CD4-positive, alpha-beta T cell treated with Interferon gamma for 1 hour (primary cell): Measurements from ENCODE around the gene GIMAP7.
"Not testable (repeated sequence)": the region's sequence is repeated elsewhere in the genome, so short reads cannot be mapped to it uniquely, and the experiment has no call there.

Experiments
- DNase-seq: peaks from one replicate; pipeline ENCODE4 v3.0.0-alpha.2; 2020

GIMAP7 gene

GRCh38 chr7:150514748-150515222 is at the start of gene GIMAP7:
GIMAP7 (plus strand) TSS chr7:150514872; CDS start chr7:150519975, 5,103 bp downstream.
- peak; percentile 61 for DNase-seq

DNA sequence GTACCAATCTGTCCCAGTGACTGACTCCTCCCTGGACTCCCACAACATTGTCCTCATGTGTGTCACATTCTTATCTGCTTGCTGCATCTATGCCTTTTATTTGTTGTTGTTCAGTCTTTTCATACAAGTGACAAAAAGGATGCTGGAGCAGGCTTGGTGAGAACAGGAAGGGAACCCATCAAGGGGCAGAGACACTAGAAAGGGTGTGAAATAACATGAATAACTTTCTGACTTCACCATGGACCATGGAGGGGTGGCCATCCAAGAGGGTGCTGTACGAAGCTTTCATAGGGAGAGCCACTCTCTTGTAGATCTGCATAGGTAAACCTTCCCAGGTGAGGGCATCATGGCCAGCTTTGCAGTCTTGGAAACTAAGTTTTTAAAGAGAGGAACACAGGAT is 49.7 kb upstream of the GIMAP7 start:
- no peak for DNase-seq

DNA sequence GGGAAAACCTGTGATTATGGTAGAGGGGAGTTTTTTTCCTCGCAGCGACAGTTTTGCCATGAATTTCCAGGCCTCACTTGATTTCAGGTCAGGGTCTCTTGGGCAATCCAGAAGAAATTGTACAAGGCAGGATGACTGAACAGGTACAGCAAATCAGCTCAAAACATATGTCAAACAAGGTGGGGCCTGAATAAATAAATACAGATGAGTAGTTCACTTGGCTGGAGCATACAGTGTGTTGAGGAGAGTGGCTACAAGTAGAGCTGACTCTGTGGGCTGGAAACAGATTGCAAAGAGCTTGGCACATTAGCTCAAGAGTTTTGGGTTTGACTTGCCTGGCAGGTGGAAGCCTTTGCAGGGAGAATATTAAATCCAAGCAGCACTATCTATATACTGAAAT is 49.3 kb upstream of the GIMAP7 start:
- DNase-seq: no peak

- DNase-seq: no peak
These were observed 48.2 kb upstream of the GIMAP7 start for GRCh38 chr7:150466477-150466876.

- DNase-seq: no peak
These were observed 46.4 kb upstream of the GIMAP7 start for GRCh38 chr7:150468241-150468640.

DNA sequence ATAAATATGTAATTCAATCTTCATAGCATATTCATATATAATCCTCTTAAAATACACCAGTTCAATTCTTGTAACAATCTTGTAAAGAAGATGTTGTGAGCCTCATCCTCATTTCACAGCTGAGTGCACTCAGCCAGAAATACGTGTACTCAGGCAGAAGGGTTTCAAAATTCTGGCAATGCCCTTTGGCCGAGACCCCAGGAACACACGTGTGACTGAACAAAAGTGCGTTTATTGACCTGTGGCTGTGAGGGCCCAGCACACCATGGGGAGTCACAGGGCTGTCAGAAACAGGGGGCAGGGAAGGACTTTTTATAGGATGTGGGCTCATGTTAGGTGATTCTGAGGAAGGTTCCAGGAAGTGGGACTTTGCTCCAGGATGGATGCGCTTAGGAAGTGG is 42.8 kb upstream of the GIMAP7 start:
- no peak for DNase-seq

GRCh38 chr7:150473902-150474301 is 40.8 kb upstream of the GIMAP7 start:
- DNase-seq: no peak

DNA sequence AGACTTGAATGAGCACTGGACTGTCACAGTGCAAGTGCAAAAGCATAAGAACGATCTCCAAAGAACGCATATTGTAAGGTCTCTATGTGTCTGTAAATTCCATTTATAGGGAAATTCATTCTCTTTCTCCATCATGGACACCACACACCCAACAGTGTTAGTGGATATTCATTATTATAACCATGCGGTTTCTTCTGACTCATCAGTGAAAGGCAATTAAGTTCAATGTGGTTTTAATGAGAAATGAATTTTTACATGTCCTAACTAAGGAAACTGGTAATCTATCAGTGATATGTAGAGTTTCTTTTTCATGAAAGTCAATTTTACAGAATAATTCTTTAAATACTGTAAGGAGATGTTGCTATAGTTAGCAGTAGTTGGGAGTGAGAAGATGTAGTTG is 38.4 kb upstream of the GIMAP7 start:
- no peak for DNase-seq

GRCh38 chr7:150476819-150477631 is 37.6 kb upstream of the GIMAP7 start:
- no peak for DNase-seq

GRCh38 chr7:150479023-150479716 is 35.5 kb upstream of the GIMAP7 start:
- peak; percentile 76 for DNase-seq

GRCh38 chr7:150481186-150481920 is 33.3 kb upstream of the GIMAP7 start:
- peak; percentile 63 for DNase-seq

GRCh38 chr7:150481922-150482321 is 32.8 kb upstream of the GIMAP7 start:
- DNase-seq: no peak

GRCh38 chr7:150483514-150483913 is 31.2 kb upstream of the GIMAP7 start:
- not testable (repeated sequence) for DNase-seq

GRCh38 chr7:150484071-150484470 is 30.6 kb upstream of the GIMAP7 start:
- peak; percentile 28 for DNase-seq

DNA sequence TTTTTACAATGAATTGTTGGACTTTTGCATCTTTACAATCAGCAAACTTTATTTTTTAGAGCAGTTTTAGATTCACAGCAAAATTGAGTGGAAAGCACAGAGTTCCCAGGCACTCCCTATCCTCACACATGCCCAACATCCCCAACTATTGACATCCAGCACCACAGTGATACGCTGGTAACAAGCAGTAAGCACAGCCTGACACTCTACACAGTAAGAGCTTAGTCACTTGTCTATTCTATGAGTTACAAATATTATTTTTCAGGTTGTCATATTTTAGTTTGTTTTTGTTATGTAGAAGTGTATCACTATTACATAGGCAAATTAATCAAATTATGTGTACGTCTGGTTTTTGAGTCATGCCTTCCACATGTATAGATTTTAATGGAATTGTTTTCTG is 27.0 kb upstream of the GIMAP7 start:
- no peak for DNase-seq

- DNase-seq: no peak
These were observed 24.9 kb upstream of the GIMAP7 start for GRCh38 chr7:150489782-150490181.

GRCh38 chr7:150493442-150493841 is 21.2 kb upstream of the GIMAP7 start:
- not testable (repeated sequence) for DNase-seq

DNA sequence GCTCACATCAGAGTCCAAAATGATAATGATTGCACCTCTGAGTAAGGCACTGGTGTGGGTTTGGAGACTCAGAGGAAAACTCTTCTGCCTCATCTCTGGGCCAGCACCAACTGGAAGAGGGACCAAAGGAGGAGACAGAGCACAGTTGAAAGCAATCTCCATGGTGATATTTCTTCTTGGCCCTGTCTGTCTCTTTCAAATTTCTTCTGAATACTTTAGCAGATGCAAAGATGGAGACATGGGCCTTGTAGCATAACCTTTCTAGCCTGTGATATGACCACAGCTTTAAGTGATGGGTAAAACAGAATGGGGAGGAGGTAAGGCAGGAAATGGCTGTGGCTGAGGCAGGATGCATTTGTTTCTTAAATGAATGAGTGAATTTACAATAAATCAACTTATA is 12.2 kb upstream of the GIMAP7 start:
- DNase-seq: no peak

DNA sequence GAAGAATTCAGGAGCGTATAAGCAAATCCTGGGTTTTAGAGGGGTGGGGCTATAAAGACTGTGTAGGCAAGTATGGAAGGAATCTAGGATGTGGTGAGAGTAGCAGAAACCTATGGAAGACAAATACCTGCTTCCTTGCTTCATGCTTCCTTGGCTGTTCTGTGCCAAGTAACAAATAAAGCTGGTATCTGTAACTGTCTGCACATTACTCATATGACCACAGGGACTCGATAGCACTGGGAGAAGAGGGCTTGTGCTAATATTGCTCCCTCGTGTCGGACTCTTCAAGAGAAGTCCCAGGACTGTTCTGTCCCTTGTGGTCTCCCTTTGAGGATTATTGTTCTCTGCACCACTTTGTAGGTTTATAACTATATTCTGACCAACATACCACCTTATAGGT is 11.5 kb upstream of the GIMAP7 start:
- DNase-seq: no peak

GRCh38 chr7:150503581-150503980 is 11.1 kb upstream of the GIMAP7 start:
- no peak for DNase-seq

DNA sequence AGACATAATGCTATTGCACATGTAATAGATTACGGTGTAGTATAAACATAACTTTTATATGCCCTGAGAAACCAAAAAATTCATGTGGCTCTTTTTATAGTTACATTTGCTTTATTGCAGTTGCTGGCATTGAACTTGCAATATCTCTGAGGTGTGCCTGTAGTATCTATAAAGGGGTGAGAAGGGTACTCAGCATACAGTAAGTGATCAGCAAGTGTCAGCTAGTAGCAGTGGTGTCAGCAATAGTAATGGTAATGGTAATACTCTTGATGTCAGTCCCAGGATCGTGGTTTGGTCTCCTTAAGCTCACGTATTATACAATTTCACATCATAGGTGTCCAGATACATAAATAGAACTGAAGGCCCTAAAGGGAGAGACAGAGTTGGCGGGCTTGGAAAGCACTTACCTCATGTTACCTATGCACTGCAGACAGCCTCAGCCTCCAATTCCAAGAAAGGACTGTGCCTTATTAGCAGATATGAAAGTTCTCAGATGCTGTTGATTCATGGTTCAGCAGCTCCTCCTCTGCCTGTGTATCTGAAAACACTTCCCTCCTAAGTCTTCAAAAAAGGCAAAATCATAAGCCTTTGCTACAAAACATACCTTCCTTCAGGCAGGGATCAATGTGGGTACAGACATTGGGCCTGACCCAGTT is 6.6 kb upstream of the GIMAP7 start:
- no peak for DNase-seq

DNA sequence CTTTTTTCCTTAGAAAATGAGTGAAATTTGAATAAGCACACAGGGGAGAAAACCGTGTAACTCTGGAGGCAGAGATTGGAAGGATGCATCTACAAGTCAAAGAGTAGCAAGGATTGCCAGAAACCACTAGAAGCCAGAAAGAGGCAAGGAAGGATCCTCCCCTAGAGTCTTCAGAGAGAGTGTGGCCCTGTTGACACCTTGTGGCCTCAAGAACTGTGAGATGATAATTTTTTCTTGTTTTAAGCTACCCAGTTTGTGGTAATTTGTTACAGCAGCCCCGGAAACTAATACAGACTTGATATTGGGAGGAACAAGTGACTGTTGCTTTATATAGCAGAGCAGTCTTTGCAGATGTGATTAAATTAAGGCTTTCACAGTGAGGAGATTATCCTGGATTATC is 3.6 kb upstream of the GIMAP7 start:
- no peak for DNase-seq

DNA sequence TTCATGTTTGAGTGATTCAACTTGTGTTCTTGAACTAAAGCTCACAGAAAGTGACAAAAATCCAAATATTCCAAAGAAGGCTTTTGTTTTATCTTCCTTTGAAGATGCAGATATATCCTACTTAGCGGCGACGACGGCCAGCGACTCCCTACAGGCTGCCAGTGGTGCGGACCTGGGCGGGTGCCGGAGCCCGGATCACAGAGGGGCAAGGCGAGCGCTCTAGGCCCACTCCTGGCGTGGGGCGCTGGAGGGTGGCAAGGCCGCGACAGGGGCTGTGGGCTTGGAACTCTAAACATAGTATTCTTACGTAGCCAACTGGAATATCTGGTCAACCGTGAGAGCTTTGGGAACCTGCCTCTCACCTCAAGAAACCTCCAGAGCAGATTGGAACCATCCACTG is 914 bp upstream of the GIMAP7 start:
- no peak for DNase-seq
